ENCODE results near the gene SNIP1. TPM values are rescaled to one million over a fixed set of nuclear protein-coding genes. Genes with fewer than 3 reads are reported as not detected.

Gene SNIP1
- total and polyA plus RNA-seq, 2 donors from 2014 or later: 3.9 to 20.1 TPM

GRCh38 chr1:37575692-37576091 lies 21.6 kb upstream of the SNIP1 start:
- no peak overlapping the region for H3K27ac ChIP-seq (ENCODE audit: low read depth in 2 of 2, low read length in 2 of 2)
- H3K9me3 ChIP-seq (ENCODE audit: control insufficient read depth in 2 of 3, insufficient read depth in 1 of 3, low read length in 3 of 3): no peaks in the 10 kb centered on the region
- H3K4me1 ChIP-seq (ENCODE audit: control insufficient read depth in 2 of 3, insufficient read depth in 2 of 3, low read depth in 1 of 3, low read length in 3 of 3): no peaks in the 10 kb centered on the region
- TF ChIP-seq CTCF (IDR thresholded peaks at IDR 0.05; ENCODE audit: borderline replicate concordance, extremely low read depth, insufficient read depth): no peak
- no peak overlapping the region for H3K9ac ChIP-seq (ENCODE audit: low read length in 3 of 3)
- FAIRE-seq: no peak
- DNase-seq: no peak
- intact Hi-C loops (cut with DNase I): no loop called here
- H3K4me3 ChIP-seq (ENCODE audit: low read length in 3 of 3): no peak overlapping the region
- no peaks in the 10 kb centered on the region for H3K27me3 ChIP-seq (ENCODE audit: control insufficient read depth, insufficient read depth, low read length)
- peaks cover 15 to 52% (median 47%) of the 10 kb centered on the region in 3 donors for H3K36me3 ChIP-seq (ENCODE audit: control insufficient read depth in 2 of 3, insufficient read depth in 3 of 3, low read length in 3 of 3)

- DNase-seq: no peak
- Histone ChIP-seq H3K9ac (ENCODE audit: low read length in 3 of 3) (no peak overlapping the region), H3K27me3 (ENCODE audit: control insufficient read depth, insufficient read depth, low read length) (no peaks in the 10 kb centered on the region)
Observed at GRCh38 chr1:37574834-37575480, 20.9 kb upstream of the SNIP1 start.

GRCh38 chr1:37570528-37571334 lies 16.6 kb upstream of the SNIP1 start:
- Histone ChIP-seq H3K36me3 (ENCODE audit: control insufficient read depth in 2 of 3, insufficient read depth in 3 of 3, low read length in 3 of 3) (peaks cover 17 to 69% (median 64%) of the 10 kb centered on the region in 3 donors), H3K27ac (ENCODE audit: low read depth in 2 of 2, low read length in 2 of 2) (no peak overlapping the region), H3K9me3 (ENCODE audit: control insufficient read depth in 2 of 3, insufficient read depth in 1 of 3, low read length in 3 of 3) (no peaks in the 10 kb centered on the region), H3K9ac (ENCODE audit: low read length in 3 of 3) (no peak overlapping the region), H3K27me3 (ENCODE audit: control insufficient read depth, insufficient read depth, low read length) (no peaks in the 10 kb centered on the region), H3K4me3 (ENCODE audit: low read length in 3 of 3) (no peak overlapping the region), H3K4me1 (ENCODE audit: control insufficient read depth in 2 of 3, insufficient read depth in 2 of 3, low read depth in 1 of 3, low read length in 3 of 3) (no peaks in the 10 kb centered on the region)
- TF ChIP-seq CTCF (IDR thresholded peaks at IDR 0.05; ENCODE audit: borderline replicate concordance, extremely low read depth, insufficient read depth): no peak
- intact Hi-C loops (cut with DNase I): no loop called here
- DNase-seq (no peak), FAIRE-seq (no peak)

More at GRCh38 chr1:37574834-37575480, 20.9 kb upstream of the SNIP1 start:
- Histone ChIP-seq H3K4me1 (ENCODE audit: control insufficient read depth in 2 of 3, insufficient read depth in 2 of 3, low read depth in 1 of 3, low read length in 3 of 3) (no peaks in the 10 kb centered on the region), H3K27ac (ENCODE audit: low read depth in 2 of 2, low read length in 2 of 2) (no peak overlapping the region), H3K36me3 (ENCODE audit: control insufficient read depth in 2 of 3, insufficient read depth in 3 of 3, low read length in 3 of 3) (peaks cover 15 to 50% (median 47%) of the 10 kb centered on the region in 3 donors), H3K4me3 (ENCODE audit: low read length in 3 of 3) (no peak overlapping the region), H3K9me3 (ENCODE audit: control insufficient read depth in 2 of 3, insufficient read depth in 1 of 3, low read length in 3 of 3) (no peaks in the 10 kb centered on the region)
- TF ChIP-seq CTCF (IDR thresholded peaks at IDR 0.05; ENCODE audit: borderline replicate concordance, extremely low read depth, insufficient read depth): no peak
- intact Hi-C loops (cut with DNase I): no loop called here
- FAIRE-seq: no peak
